ENCODE data around the gene TAF11L14.
"Not testable (repeated sequence)": the region's sequence is repeated elsewhere in the genome, so short reads cannot be mapped to it uniquely, and the experiment has no call there.

DNA sequence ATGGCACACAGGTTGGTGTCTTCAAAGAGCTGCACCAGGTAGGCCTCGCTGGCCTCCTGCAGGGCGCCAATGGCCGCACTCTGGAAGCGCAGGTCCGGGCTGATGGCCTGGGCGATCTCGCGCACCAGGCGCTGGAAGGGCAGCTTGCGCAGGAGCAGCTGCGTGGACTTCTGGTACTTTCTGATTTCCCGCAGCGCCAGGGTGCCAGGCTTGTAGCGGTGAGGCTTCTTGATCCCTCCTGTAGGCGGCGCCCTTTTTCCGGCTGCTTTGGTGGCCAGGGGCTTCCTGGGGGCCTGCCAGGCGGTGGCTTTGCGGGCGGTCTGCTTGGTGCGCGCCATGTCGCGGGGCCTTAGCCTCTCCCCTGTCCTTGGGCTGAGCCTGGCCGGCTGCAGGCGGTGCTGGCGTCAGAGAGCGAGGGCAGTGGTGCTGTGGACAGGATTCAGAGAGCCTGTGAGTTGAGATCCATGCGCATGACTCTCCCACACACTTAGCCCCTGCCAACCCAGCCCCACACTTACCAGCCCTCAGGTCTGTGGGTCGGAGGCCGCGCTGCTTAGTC lies 21.0 kb downstream of the TAF11L14 start:
- TF ChIP-seq, protein P1, sequence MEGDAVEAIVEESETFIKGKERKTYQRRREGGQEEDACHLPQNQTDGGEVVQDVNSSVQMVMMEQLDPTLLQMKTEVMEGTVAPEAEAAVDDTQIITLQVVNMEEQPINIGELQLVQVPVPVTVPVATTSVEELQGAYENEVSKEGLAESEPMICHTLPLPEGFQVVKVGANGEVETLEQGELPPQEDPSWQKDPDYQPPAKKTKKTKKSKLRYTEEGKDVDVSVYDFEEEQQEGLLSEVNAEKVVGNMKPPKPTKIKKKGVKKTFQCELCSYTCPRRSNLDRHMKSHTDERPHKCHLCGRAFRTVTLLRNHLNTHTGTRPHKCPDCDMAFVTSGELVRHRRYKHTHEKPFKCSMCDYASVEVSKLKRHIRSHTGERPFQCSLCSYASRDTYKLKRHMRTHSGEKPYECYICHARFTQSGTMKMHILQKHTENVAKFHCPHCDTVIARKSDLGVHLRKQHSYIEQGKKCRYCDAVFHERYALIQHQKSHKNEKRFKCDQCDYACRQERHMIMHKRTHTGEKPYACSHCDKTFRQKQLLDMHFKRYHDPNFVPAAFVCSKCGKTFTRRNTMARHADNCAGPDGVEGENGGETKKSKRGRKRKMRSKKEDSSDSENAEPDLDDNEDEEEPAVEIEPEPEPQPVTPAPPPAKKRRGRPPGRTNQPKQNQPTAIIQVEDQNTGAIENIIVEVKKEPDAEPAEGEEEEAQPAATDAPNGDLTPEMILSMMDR (IDR thresholded peaks at IDR 0.05 in 2 of 3, conservative IDR thresholded peaks at IDR 0.05 in 1 of 3; ENCODE audit: borderline replicate concordance in 1 of 3, insufficient read depth in 1 of 3, low read depth in 2 of 3, low read length in 2 of 3) = not testable (repeated sequence)
- TF ChIP-seq POLR2A (IDR thresholded peaks at IDR 0.05; ENCODE audit: borderline replicate concordance, extremely low read depth, insufficient read depth, insufficient read length); EGR1 (IDR thresholded peaks at IDR 0.05; ENCODE audit: low read depth); EZH2 (IDR thresholded peaks at IDR 0.05); ELF1 (IDR thresholded peaks at IDR 0.05; ENCODE audit: borderline replicate concordance, low read depth); CEBPB (IDR thresholded peaks at IDR 0.05; ENCODE audit: low read depth): not testable (repeated sequence)
- TF ChIP-seq, protein P2, sequence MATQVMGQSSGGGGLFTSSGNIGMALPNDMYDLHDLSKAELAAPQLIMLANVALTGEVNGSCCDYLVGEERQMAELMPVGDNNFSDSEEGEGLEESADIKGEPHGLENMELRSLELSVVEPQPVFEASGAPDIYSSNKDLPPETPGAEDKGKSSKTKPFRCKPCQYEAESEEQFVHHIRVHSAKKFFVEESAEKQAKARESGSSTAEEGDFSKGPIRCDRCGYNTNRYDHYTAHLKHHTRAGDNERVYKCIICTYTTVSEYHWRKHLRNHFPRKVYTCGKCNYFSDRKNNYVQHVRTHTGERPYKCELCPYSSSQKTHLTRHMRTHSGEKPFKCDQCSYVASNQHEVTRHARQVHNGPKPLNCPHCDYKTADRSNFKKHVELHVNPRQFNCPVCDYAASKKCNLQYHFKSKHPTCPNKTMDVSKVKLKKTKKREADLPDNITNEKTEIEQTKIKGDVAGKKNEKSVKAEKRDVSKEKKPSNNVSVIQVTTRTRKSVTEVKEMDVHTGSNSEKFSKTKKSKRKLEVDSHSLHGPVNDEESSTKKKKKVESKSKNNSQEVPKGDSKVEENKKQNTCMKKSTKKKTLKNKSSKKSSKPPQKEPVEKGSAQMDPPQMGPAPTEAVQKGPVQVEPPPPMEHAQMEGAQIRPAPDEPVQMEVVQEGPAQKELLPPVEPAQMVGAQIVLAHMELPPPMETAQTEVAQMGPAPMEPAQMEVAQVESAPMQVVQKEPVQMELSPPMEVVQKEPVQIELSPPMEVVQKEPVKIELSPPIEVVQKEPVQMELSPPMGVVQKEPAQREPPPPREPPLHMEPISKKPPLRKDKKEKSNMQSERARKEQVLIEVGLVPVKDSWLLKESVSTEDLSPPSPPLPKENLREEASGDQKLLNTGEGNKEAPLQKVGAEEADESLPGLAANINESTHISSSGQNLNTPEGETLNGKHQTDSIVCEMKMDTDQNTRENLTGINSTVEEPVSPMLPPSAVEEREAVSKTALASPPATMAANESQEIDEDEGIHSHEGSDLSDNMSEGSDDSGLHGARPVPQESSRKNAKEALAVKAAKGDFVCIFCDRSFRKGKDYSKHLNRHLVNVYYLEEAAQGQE (IDR thresholded peaks at IDR 0.05; ENCODE audit: low read depth) = not testable (repeated sequence)
